SIG-M5 treated with dmso at 0.1 percent for 504 hours (cell line): ENCODE measurements around the gene NAT16.
"Not testable (repeated sequence)": the region's sequence is repeated elsewhere in the genome, so short reads cannot be mapped to it uniquely, and the experiment has no call there.

Source experiments
- DNase-seq: peaks from one replicate; lab custom pipeline; 2025; ENCODE audit not compliant: unreplicated experiment; lab: John Stamatoyannopoulos, UW

NAT16 gene

DNA sequence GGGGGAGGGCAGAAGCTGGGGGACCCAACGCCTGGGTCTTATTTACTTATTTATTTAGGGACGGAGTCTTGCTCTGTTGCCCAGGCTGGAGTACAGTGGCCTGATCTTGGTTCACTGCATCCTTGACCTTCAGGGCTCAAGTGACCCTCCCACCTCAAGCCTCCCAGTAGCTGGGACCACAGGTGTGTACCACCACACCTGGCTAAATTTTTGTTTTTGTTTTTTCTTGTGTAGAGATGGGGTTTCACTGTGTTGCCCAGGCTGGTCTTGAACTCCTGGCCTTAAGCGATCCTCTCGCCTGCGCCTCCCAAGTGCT lies 22.5 kb upstream of the NAT16 start:
- no peak for DNase-seq

DNA sequence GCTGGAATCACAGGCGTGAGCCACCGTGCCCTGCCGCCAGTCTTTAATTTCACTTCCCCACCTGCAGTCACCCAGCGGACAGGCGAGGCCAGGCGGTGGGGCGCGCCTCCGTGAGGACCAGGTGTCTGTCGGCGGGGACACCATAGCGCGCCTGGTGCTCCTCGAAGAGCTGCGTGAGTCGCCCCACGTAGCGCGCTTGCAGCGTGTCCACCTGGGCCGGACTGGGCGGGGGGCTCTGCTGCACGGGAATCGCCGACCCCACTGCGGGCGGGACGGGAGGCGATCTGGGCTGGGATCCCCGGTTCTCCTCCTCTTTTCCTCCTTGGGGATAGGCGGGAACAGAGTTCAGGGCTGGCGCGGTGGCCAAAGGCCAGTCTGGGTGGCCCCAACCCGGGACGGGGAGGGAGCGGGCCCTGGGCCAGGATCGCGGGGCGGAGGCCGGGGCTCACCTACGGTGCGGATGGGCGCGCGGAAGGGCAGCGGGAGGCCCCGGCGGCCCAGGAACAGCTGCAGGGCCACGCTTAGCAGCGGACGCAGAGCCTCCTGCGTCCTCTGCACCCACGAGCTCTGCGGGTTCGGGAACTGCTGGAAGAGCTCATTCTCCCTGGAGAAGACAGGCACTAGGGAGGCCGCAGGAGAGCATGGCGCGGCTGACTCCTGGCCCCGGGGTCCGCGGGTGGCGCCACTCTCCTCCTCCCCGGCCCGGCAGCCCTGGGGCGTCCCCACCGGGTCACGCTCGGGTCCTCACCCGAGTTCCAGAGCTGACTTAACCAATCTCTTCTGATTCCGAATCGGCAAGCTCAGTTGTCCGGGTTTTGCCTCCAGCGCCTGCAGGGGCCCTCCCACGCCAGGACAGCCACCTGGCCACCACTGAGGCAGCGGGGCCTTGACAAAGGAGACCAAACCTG lies 21.9 kb upstream of the NAT16 start:
- DNase-seq: no peak

DNA sequence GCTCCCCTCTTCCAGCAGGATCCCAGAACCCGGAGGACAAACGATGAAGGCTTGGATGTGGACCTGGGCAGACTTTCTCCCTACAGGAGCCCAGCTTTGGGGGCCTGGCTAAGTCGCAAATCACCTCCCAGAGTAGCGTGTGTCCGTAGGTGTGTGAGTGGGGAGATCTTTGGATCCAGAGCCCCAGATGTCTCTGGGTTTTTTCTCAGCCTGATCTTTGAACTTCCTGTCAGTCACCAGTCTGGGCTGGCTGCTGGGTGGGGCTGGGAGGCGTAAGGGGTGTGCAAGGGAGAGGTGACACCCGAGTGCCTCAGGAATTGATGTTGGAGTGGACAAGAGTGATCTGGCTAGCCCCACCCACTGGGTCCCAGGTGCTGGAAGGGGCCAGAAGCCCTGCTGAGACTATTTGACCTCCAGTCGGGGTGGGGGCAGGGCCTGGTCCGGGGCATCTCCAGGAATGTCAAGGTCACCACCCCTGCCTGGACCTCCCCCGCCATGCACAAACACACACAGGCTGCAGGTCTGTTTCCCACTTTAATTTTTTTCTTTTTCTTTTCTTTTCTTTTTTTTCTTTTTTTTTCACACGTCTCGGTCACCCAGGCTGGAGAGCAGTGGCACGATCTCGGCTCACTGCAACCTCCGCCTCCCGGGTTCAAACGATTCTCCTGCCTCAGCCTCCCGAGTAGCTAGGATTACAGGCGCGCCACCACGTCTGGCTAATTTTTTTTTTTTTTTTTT lies 20.9 kb upstream of the NAT16 start, which contains the start of gene MOGAT3:
MOGAT3 (minus strand) TSS at position 175 of the 738 bp plus-strand sequence. CDS start 182 bp downstream, outside the sequence.
- no peak for DNase-seq

DNA sequence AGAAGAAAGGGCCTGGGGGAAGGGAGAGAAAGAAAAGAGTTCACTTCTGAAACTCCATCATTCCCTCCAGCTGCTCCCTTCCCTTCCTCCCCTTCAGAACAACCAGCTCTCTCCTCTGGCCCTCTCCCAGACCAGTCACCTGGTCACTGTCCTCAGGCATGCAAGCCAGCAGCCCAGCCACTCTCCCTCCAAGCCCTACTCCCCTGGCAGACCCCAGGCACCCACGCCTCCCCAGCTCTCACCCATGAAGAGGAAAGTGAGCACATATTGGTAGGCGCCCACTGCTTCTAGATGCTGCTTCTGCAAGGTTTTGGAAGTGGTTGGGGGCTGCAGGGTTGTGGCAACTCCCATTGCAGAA lies 20.4 kb upstream of the NAT16 start:
- DNase-seq: no peak

DNA sequence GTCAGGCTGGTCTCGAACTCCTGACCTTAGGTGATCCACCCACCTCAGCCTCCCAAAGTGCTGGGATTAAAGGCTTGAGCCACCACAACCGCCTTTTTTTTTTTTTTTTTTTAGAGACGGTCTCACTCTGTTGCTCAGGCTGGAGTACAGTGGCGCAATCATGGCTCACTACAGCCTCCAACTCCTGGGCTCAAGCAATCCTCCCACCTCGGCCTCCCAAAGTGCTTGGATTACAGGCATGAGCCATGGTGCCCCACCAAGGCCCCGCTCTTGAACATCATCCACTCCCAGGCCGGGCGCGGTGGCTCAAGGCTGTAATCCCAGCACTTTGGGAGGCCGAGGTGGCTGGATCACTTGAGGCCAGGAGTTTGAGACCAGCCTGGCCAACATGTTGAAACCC lies 19.4 kb upstream of the NAT16 start:
- DNase-seq: not testable (repeated sequence)

DNA sequence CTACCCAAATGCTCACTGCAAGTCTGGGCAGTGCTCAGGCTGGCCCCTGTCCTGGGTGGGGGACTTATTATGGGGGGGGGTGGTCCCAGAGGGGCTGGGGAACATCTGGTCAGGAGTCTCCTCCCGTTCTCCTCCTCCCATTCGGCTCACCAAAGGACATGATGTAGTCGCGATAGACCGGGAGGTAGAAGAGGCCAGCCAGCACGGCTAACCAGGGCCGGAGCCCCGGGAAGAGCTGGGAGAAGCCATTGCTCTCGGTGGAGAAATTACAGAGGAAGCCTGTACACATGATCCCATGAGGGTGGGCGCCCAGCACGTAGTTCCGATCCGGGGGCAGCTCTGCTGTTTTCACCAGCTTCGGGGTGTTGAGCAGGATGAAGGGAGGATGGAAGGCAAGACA lies 18.4 kb upstream of the NAT16 start:
- DNase-seq: no peak

DNA sequence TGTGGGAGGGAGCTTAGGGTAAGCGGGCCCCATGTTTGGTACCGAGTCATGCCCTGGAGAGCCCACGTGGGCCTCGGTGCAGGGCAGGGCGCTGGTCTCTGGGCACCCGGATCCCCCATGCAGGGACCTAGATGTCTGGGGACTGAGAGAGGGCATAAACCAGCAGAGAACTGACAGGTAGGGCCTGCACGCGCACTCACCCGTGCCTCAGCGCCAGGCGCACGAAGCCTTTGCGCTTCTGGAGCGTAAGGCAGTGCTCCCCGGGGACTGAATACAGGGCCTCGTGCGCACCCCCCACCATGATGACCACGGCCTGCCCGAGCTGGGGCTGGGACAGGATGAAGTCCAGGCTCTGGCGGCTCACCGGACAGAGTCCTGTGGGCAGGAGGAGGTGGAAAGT lies 17.9 kb upstream of the NAT16 start:
- no peak for DNase-seq

DNA sequence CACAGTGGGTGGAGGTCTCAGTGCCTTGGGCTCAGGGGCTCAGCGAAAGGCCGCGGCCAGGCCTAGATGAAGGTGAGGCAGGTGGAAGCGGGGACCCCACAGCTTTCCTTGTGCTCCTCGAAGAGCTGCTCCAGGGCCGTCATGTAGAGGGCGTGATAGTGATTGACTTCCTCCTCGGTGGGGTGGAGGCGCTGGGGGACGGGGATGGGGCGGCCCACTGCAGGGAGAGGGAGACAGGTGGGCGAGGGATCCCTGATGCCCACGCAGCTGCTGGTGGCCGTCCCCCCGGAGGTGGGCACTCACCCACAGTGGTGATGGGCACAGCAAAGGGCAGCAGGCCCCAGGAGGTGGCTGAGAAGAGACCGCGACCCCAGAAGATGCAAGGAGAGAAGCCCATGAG lies 15.8 kb upstream of the NAT16 start:
- DNase-seq: no peak

DNA sequence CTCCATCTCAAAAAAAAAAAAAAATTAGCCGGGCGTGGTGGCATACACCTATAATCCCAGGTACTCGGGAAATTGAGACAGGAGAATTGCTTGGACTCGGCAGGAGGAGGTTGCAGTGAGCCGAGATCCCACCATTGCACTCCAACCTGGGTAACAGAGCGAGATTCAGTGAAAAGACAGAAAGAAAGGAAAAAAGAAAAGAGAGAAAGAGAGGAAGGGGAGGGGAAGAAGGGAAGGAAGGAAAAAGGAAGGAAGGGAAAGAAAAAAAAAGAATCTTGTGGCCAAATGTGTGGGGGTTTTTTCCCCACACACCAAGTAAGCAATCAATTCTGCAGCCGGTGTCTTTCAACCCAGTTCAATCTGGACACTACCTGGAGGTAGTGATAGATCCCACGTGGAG lies 9.0 kb upstream of the NAT16 start:
- no peak for DNase-seq

DNA sequence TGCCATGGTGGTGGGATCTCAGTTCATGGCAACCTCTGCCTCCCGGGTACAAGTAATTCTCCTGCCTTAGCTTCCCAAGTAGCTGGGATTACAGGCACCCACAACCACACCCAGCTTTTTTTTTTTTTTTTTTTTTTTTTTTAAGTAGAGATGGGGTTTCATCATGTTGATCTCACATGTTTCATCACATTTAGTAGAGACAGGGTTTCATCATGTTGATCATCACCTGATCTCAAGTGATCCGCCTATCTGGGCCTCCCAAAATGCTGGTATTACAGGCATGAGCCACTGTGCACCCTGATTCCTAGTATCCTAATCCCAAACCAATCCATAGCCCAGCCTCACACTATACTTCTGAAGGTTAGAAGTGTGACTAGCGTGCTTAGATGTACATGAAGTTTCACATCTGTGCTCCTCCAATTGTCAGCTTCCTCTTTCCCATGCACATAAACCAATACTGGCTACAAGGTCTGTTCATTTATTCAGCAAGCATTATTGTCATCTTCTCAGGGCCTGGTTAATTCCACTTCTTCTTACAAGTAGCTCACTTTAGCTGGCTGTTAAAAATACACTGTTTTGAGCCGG lies 6.8 kb upstream of the NAT16 start:
- peak; percentile 92 for DNase-seq

DNA sequence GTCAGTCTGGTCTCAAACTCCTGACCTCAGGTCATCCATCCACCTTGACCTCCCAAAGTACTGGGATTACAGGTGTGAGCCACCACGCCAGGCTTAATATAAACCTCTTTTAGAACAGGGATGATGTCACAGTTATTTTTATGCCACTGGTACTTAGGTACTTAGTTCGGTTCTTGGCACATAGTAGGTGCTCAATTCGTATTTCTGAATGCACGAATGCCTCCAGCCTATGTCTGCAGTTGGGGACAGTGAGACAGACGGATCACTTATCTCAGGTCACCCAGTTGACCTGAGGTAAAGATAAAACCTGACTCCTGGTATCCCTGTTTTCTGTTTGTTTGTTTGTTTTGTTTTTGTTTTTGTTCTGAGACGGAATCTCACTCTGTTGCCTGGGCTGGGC lies 6.1 kb upstream of the NAT16 start:
- no peak for DNase-seq

DNA sequence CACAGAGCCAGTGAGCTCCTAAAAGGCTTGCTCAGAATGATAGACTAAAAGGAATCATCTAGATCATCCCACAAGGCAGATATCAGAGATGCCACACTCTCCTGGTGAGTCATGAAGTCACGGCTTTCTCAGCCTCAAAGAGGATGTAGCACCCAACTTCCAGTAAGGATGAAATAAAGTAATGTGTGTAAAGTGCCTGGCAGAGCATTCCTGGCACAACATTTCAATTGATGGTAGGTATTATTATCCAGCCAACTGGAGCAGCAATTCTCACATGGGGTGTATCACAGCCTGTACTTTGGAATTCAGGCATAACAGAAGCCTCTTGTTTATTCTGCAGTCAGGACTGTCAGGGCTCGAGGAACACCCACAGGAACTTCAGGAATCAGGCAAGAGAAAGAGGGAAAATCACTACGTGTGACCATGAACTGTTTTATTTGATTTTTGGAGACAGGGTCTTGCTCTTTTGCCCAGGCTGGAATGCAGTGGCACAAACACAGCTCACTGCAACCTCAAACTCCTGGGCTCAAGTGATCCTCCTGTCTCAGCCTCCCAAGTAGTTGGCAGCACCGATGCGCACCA lies 5.3 kb upstream of the NAT16 start:
- DNase-seq: no peak

DNA sequence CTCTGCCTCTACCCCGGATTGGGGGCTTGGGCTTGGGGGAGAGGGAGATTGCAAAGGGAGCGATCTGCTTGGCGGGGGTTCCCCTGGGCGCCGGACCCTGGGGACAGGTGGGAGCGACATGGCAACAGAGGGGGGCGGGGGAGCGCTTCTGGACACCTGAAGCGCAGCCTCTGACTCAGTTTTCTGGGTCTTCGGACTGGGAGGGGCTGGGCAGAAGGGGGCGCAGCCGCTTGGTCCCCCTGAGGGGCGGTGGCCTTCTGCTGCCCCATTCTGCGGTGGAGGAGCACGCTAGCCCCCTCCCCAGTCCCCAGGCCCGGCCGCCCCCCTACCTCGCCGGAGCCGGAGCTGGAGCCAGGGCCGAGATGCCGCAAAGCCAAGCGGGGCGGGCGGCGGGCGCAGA lies 380 bp downstream of the NAT16 start:
- no peak for DNase-seq

DNA sequence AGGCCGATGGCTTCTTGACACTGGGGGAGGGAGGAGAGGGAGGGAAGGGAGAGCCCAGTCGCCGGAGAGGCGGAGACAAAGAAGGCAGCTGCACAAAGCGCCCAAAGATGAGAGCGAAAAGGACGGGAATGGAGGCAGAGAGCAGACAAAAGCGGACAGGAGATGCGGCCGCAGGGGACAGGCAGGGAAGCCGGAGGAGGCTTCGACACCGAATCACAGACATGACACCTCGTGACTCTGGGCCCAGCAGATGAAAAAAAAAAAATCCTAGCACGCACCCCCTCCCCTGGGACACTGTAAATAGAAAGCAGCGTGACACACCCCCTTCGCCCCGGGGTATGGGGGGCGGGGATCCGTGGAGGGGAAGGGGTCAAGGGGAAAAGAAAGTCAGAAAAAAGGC lies 976 bp downstream of the NAT16 start:
- no peak for DNase-seq

DNA sequence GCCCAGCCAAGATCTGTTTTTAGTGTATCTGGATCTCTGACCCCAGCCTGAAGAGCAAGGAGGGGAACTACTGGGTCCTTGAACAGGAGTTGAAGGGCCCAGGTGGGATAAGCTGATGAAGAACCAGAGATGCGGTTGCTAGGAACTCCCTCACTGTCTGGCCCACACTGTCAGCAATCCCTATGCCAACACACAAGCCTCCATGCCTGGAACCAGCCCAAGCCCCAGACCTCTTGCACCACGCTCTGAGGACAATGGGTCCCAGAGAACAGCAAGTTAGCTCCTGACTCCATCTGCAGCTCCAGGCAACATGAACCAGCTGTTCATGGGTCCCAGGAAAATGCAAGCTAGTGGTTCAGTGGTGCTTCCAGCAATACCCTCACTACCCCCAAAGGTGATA lies 2.4 kb downstream of the NAT16 start:
- DNase-seq: no peak

DNA sequence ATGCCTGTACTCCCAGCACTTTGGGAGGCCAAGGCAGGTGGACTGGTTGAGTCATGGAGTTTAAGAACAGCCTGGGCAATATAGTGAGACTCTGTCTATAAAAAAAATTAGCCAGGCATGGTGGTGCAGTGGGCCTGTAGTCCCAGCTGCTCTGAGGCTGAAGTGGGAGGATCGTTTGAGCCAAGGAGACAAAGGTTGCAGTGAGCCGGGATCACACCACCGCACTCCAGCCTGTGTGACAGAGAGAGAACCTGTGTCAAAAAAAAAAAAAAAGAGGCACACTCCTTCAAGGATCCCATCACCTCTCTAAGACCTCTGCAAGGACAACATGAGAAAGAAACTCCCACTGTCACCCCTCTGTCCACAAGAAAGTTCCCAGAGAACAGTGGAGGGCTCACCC lies 4.4 kb downstream of the NAT16 start:
- no peak for DNase-seq

DNA sequence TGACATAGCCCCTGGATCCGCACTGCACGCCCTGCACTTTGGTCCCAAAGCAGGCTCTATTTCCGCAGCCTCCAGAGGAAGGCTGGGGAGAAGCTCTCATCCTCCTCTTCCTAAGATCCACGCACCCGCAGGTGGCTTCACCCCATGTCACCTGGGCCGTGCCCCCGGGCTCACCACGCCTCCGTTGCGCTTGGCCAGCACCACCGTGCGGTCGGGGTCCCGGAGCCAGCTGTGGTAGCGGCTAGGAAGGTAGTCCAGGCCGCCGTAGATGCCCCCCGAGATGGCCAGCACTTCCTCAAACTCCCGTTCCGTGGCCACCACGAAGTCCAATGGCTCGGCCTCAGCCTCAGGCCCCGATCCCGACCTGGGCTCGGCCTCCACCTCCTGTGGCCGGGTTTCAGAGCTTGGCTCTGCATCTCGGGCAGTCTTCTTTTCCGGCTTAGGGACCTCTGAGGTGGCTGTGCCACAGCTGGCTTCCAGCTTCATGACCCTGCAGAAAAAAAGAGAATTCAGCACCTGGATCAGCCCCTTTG lies 5.7 kb downstream of the NAT16 start:
- DNase-seq: no peak

DNA sequence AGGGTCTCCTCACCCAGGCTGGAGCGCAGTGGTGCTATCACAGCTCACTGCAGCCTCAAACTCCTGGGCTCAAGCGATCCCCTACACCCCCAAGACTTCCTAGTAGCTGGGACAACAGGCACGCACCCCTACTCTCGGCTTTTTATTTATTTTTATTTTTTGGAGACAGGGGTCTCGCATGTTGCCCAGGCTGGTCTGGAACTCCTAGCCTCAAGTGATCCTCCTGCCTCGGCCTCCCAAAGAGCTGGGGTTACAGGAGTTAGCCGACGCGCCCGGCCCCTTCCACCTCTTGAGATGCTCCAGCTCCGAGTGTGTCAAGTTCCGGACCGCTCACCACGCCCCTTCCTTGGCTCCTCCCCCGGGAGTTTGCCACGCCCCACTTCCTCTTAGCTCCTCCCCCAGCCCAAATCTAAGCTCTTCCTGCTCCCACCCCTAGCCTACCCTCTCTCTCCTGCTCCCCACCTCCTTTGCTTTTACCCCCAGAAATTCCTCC lies 6.3 kb downstream of the NAT16 start:
- peak; percentile 52 for DNase-seq

DNA sequence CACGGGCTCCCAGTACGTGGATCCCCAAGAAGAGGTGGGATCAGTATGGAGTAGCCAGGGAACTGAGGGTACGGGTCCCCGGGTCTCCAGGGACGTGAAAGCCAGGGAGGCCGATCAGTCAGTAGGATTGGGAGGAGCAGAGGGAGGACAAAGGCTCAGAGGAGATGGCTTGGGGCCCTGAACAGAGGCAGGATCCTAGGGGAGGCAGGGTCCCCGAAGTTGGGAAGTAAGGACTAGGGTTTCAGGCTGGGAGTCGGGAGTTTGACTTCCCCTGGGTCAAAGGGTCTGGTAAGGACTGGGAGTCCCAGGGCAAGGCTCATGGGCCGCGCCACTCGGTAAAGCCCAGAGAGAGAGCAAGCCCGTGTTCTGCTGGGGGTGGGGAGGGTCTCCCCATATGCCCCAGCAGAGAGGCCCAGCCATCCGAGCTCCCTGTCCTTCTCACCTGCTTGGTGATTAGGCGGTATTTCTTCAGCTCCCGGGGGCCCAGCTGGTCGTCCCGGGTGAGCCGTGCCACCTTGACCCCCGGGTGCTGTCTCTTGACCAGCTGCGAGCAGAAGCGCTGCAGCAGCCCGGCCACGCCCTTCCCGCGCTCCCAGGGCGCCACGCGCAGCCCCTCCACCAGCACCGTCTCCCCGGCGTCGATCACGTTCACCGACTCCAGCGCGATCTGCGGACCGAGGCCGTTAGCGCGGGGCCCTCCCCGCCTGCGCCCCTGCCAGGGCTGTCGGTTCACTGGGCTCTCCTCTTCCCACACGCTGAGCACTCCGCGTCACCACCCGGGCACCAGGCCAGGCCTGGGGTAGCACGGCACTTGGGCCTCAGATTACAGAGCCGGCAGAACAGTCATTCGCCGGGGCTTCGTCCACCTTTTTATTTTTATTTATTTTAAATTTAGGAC lies 7.0 kb downstream of the NAT16 start:
- DNase-seq: no peak
